Skeletal muscle tissue (tissue), 4 donors: ENCODE results near the gene SYNE1. TPM values are rescaled to one million over a fixed set of nuclear protein-coding genes. Genes with fewer than 3 reads are reported as not detected.
A peak's percentile ranks its signal among the peaks of the same experiment; 100 is the strongest.

Source experiments
- H3K27ac ChIP-seq: one replicate; pipeline ENCODE4 v1.7.0; 2013; ENCODE audit warnings: mild to moderate bottlenecking, low read depth, low read length, inconsistent platforms
- H3K27me3 ChIP-seq, 3 donors: one replicate each; pipeline ENCODE4 v1.7.0; 2013; ENCODE audit warnings: low read length in 3 of 3; ENCODE audit not compliant: control insufficient read depth in 3 of 3, insufficient read depth in 3 of 3
- H3K36me3 ChIP-seq, 3 donors: one replicate each; pipeline ENCODE4 v1.7.0; 2013; ENCODE audit warnings: low read length in 3 of 3; ENCODE audit not compliant: control insufficient read depth in 3 of 3, insufficient read depth in 3 of 3
- H3K4me1 ChIP-seq, 3 donors: one replicate each; pipeline ENCODE4 v1.7.0; 2013; ENCODE audit warnings: low read length in 3 of 3, mild to moderate bottlenecking in 3 of 3; ENCODE audit not compliant: control insufficient read depth in 3 of 3, insufficient read depth in 3 of 3
- H3K4me3 ChIP-seq, 3 donors: one replicate each; pipeline ENCODE4 v1.7.0; 2013; ENCODE audit warnings: low read length in 3 of 3
- H3K9ac ChIP-seq, 3 donors: one replicate each; pipeline ENCODE4 v1.7.0; 2013; ENCODE audit warnings: low read length in 3 of 3, mild to moderate bottlenecking in 3 of 3, moderate library complexity in 2 of 3, low read depth in 1 of 3
- H3K9me3 ChIP-seq, 3 donors: one replicate each; pipeline ENCODE4 v1.7.0; 2013; ENCODE audit warnings: low read length in 3 of 3; ENCODE audit not compliant: control insufficient read depth in 3 of 3
- total RNA-seq: library from RNA; depleted of rRNA; stranded (reverse); fragments of >200 nt; gene quantifications from one replicate; pipeline ENCODE4 v1.2.3, GENCODE V29; 2014
- donor health status: Osteomylitis.

Gene SYNE1
- total RNA-seq, 1 donor from 2014 or later, result 195 TPM

- H3K27ac ChIP-seq, result peak overlapping the region; percentile 20
- no peaks in the 10 kb centered on the region for H3K9me3 ChIP-seq
- peaks cover 10 to 34% (median 18%) of the 10 kb centered on the region in 3 donors for H3K4me1 ChIP-seq
- no peaks in the 10 kb centered on the region for H3K27me3 ChIP-seq
- peaks cover 21 to 42% (median 42%) of the 10 kb centered on the region in 3 donors for H3K36me3 ChIP-seq
- no peak overlapping the region for H3K9ac ChIP-seq
- no peak overlapping the region for H3K4me3 ChIP-seq
Observed at GRCh38 chr6:152122434-152122833, 514.7 kb downstream of the SYNE1 start.

DNA sequence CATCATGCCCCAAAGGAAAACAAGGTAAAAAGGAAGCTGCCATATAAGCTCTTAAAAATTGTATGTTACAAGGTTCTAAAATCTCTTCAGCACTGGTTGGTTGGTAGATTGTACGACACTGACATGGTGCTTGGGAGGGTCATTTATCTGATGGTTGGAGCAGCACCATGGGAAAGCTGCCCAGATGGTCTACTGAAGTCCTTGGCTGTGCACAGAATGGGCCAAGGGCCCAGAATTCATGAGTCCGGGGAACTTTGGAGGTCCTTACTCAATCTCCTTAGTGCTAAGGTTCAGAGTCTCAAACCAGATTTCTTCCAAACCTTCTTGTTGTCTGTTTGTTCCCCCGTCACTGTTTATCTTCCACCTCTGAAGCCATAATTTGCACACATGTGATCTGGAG is 515.3 kb downstream of the SYNE1 start:
- H3K9me3 ChIP-seq, result no peaks in the 10 kb centered on the region
- peak overlapping the region; percentile 20 for H3K27ac ChIP-seq
- no peaks in the 10 kb centered on the region for H3K27me3 ChIP-seq
- no peak overlapping the region for H3K4me3 ChIP-seq
- H3K9ac ChIP-seq, result no peak overlapping the region
- peaks cover 18 to 42% (median 38%) of the 10 kb centered on the region in 3 donors for H3K36me3 ChIP-seq
- peaks cover 15 to 37% (median 23%) of the 10 kb centered on the region in 3 donors for H3K4me1 ChIP-seq

- Histone ChIP-seq H3K36me3 (peaks cover 18 to 36% (median 35%) of the 10 kb centered on the region in 3 donors), H3K27ac (no peak overlapping the region)
Observed at GRCh38 chr6:152119831-152120230, 517.3 kb downstream of the SYNE1 start.

DNA sequence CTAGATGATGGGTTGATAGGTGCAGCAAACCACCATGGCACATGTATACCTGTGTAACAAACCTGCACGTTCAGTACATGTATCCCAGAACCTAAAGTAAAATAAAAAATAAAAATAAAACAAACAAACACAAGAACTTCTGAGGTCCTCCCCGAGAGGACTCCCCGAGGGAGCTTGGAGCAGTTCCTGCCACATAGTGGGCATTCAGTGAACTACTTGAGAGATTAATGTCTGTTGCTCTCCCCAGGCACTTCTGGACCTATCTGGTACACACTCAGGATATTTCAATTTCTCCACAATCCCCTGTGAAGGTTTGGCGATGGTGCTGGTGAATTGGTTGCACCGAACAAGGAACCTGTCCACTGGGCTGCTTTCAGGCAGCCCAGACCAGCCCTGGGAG is 518.5 kb downstream of the SYNE1 start:
- no peak overlapping the region for H3K4me3 ChIP-seq
- no peaks in the 10 kb centered on the region for H3K27me3 ChIP-seq
- H3K27ac ChIP-seq, result no peak overlapping the region
- no peak overlapping the region for H3K9ac ChIP-seq
- peaks cover 20 to 32% (median 22%) of the 10 kb centered on the region in 3 donors for H3K4me1 ChIP-seq
- no peaks in the 10 kb centered on the region for H3K9me3 ChIP-seq
- peaks cover 18 to 36% (median 33%) of the 10 kb centered on the region in 3 donors for H3K36me3 ChIP-seq

More at GRCh38 chr6:152119831-152120230, 517.3 kb downstream of the SYNE1 start:
- H3K4me3 ChIP-seq, result no peak overlapping the region
- peaks cover 17 to 33% (median 25%) of the 10 kb centered on the region in 3 donors for H3K4me1 ChIP-seq
- no peaks in the 10 kb centered on the region for H3K9me3 ChIP-seq
- no peak overlapping the region for H3K9ac ChIP-seq
- no peaks in the 10 kb centered on the region for H3K27me3 ChIP-seq

DNA sequence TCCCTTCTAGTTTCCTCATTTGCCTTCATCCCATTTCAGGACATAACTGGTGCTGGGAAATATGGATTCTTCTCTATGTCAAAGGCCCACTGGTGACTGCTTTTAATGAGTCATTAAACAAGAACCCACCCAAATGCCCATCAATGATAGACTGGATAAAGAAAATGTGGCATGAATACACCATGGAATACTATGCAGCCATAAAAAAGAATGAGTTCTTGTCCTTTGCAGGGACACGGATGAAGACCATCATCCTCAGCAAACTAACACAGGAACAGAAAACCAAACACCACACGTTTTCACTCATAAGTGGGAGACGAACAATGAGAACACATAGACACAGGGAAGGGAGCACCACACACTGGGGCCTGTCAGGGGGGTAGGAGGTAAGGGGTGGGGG is 518.9 kb downstream of the SYNE1 start:
- Histone ChIP-seq H3K27ac (no peak overlapping the region), H3K4me3 (no peak overlapping the region), H3K36me3 (peaks cover 18 to 36% (median 31%) of the 10 kb centered on the region in 3 donors), H3K9ac (no peak overlapping the region), H3K9me3 (no peaks in the 10 kb centered on the region), H3K27me3 (no peaks in the 10 kb centered on the region), H3K4me1 (peaks cover 20 to 30% (median 27%) of the 10 kb centered on the region in 3 donors)

DNA sequence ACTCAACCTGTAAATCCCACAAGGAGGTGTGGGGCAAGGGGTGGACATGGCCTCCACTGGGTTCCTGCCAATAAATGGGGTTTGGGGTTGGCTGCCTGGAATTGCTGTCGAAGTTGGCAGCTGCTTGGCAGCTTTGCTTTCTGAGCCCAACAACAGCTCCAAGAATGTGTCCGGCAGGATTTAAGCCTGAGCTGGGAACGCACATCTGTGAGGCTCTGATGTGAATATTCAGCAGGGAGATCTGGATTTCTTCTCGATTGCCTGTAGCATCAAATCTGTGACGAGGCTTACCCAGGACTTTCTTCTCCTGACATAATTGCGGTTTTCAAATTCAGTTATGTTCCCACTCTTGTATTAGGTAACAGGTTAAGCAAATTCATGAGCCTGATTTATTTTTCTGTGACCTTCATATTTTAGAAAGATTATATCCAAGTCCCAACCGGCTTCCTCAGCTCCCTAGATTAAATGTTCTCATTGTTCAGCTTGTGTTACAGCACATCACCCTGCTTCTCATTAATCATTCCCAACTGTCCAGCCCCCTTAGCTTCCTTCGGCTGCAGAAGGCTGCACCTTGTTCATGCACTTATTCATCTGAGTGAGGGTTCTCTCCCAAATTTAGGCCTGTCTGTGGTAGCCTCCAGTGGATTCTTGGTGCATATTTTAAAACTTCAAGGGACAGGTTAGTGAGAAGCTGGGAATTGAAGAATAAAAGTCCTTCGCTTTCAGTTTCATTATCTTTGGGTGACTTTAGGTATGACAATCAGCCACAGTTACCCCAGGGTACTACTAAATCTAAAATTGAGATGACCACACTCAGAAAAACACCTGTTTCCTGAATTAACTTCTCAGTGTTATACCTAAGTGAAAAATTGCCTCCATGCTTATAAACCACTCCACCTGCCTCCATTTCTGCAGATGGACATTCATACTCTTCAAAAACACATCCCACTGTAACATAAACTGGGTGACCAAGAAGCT is 519.7 kb downstream of the SYNE1 start:
- Histone ChIP-seq H3K9ac (peak overlapping the region in 2 of 3 donors; percentile 17 to 34), H3K4me3 (no peak overlapping the region), H3K36me3 (peaks cover 16 to 28% (median 27%) of the 10 kb centered on the region in 3 donors), H3K9me3 (no peaks in the 10 kb centered on the region), H3K27ac (no peak overlapping the region), H3K4me1 (peaks cover 24 to 29% (median 29%) of the 10 kb centered on the region in 3 donors), H3K27me3 (no peaks in the 10 kb centered on the region)

- H3K9me3 ChIP-seq, result no peaks in the 10 kb centered on the region
- peak overlapping the region; percentile 27 to 53 (median 37) for H3K4me3 ChIP-seq
- H3K27me3 ChIP-seq, result no peaks in the 10 kb centered on the region
- H3K36me3 ChIP-seq, result no peaks in the 10 kb centered on the region
- H3K4me1 ChIP-seq, result peaks cover 32 to 42% (median 39%) of the 10 kb centered on the region in 3 donors
- peak overlapping the region; percentile 89 for H3K27ac ChIP-seq
- peak overlapping the region; percentile 48 to 72 (median 51) for H3K9ac ChIP-seq
Observed at GRCh38 chr6:152112491-152113261, 524.5 kb downstream of the SYNE1 start.

- H3K4me3 ChIP-seq, result peak overlapping the region; percentile 42 to 60 (median 43)
- H3K27ac ChIP-seq, result peak overlapping the region; percentile 89
- H3K9ac ChIP-seq, result peak overlapping the region; percentile 69 to 72 (median 72)
Observed at GRCh38 chr6:152110886-152111820, 526.0 kb downstream of the SYNE1 start.

DNA sequence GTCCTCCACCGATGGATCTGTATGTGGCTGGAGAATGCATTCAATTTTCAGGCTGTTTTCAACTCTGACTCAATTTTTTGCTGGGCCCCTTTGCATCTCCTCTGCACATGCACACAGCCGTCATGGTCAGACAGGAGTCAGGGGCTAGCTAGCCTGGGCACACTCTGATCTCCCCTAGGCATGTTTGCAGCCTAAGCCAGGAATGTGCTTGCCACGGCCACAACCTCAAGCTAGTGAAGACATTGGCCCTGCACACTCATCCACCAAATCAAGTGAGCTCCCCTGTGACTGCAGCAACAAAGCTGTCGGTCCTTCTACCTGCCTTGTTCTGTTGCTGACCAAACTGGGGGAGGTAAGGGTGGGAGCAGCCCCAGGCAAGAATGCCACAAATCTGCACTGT is 529.2 kb downstream of the SYNE1 start:
- Histone ChIP-seq H3K27ac (no peak overlapping the region), H3K36me3 (no peaks in the 10 kb centered on the region)

More at GRCh38 chr6:152110886-152111820, 526.0 kb downstream of the SYNE1 start:
- Histone ChIP-seq H3K27me3 (no peaks in the 10 kb centered on the region), H3K36me3 (no peaks in the 10 kb centered on the region), H3K9me3 (no peaks in the 10 kb centered on the region), H3K4me1 (peaks cover 25 to 33% (median 29%) of the 10 kb centered on the region in 3 donors)

More for the DNA sequence above, 529.2 kb downstream of the SYNE1 start:
- no peak overlapping the region for H3K9ac ChIP-seq
- H3K27me3 ChIP-seq, result no peaks in the 10 kb centered on the region
- H3K4me1 ChIP-seq, result peaks cover 20 to 26% (median 26%) of the 10 kb centered on the region in 3 donors
- no peak overlapping the region for H3K4me3 ChIP-seq
- no peaks in the 10 kb centered on the region for H3K9me3 ChIP-seq
